IMR-90 (cell line): ENCODE results near the gene SLC16A8.

ENCODE experiments used
- BHLHE40 ChIP-seq: fragments of 150-350 bp; IDR thresholded peaks from 2 replicates; pipeline ENCODE4 v1.6.1; 2016; ENCODE audit warnings: mild to moderate bottlenecking, low read depth, low read length
- CEBPB ChIP-seq: IDR thresholded peaks from 2 replicates; pipeline ENCODE4 v1.6.1; 2012; ENCODE audit warnings: low read depth, low read length, improper control_type of control experiment
- CHD1 ChIP-seq: IDR thresholded peaks from 2 replicates; pipeline ENCODE4 v1.6.1; 2012; ENCODE audit warnings: low read depth, low read length, improper control_type of control experiment
- CTCF ChIP-seq: conservative IDR thresholded peaks from 2 replicates; pipeline ENCODE4 v1.5.1; 2012; ENCODE audit warnings: mild to moderate bottlenecking, low read depth, low read length, improper control_type of control experiment
- ELK1 ChIP-seq: fragments of 150-350 bp; IDR thresholded peaks from 2 replicates; pipeline ENCODE4 v1.6.1; 2016; ENCODE audit warnings: low read depth, mild to moderate bottlenecking, low read length, moderate library complexity, borderline replicate concordance
- FOS ChIP-seq: fragments of 150-350 bp; IDR thresholded peaks from 2 replicates; pipeline ENCODE4 v1.6.1; 2016; ENCODE audit warnings: low read depth, low read length
- MXI1 ChIP-seq: IDR thresholded peaks from 2 replicates; pipeline ENCODE4 v1.6.1; 2012; ENCODE audit warnings: low read depth, mild to moderate bottlenecking, low read length, moderate library complexity, borderline replicate concordance
- POLR2A ChIP-seq: IDR thresholded peaks from 2 replicates; pipeline ENCODE4 v1.6.1; 2012; ENCODE audit warnings: mild to moderate bottlenecking, low read depth, low read length
- RAD21 ChIP-seq: IDR thresholded peaks from 2 replicates; pipeline ENCODE4 v1.6.1; 2012; ENCODE audit warnings: low read length, improper control_type of control experiment
- RFX5 ChIP-seq: IDR thresholded peaks from 2 replicates; pipeline ENCODE4 v1.8.0; 2012; ENCODE audit warnings: low read depth, mild to moderate bottlenecking, low read length, moderate library complexity
- SMC3 ChIP-seq: fragments of 150-350 bp; IDR thresholded peaks from 2 replicates; pipeline ENCODE4 v1.6.1; 2016; ENCODE audit warnings: low read depth, mild to moderate bottlenecking, antibody characterized with exemption, low read length, moderate library complexity

DNA sequence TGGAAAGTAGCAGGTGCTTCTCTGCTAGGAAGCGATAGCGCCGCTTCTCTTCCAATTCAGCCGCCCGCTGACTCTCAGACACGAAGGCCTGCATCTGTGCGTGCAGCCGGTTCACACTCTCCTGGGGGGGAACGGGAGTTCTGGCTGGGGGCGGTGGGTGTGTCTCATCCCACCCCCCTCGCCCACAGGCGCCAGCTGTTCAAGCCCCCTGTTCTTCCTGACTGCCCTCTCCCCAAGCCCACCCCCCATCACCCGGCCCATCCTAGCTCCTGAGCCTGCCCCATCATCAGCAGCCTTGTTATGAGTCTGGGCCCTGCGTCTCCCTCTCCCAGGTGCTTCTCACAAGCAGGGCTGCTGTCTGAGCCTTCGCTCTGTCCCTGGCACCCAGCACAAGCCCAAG is 13.1 kb upstream of the SLC16A8 start:
- TF ChIP-seq CTCF = no peak
- no peak for TF ChIP-seq CHD1
- TF ChIP-seq MXI1 = no peak
- no peak for TF ChIP-seq RFX5
- no peak for TF ChIP-seq POLR2A
- no peak for TF ChIP-seq SMC3
- no peak for TF ChIP-seq CEBPB
- no peak for TF ChIP-seq BHLHE40
- no peak for TF ChIP-seq ELK1
- no peak for TF ChIP-seq RAD21
- no peak for TF ChIP-seq FOS
